SK-N-SH treated with all-trans-retinoic acid at 6 μM for 48 hours (cell line): ENCODE measurements around the gene NDRG4.

Experiments used
- ARNTL ChIP-seq: fragments of 450-650 bp; formaldehyde crosslinking; IDR thresholded peaks from 2 replicates; pipeline ENCODE4 v1.5.0; 2020; ENCODE audit warnings: low read depth, mild to moderate bottlenecking, moderate library complexity, borderline replicate concordance
- BACH2 ChIP-seq: fragments of 250-450 bp; sonication (Bioruptor Pico); IDR thresholded peaks from 2 replicates; pipeline ENCODE4 v1.9.0; 2021; ENCODE audit warnings: mild to moderate bottlenecking, borderline replicate concordance
- RARB ChIP-seq: fragments of 250-450 bp; sonication (Bioruptor Pico); IDR thresholded peaks from 2 replicates; pipeline ENCODE4 v1.8.0; 2021; ENCODE audit warnings: mild to moderate bottlenecking, moderate library complexity
- TCF4 ChIP-seq: fragments of 250-450 bp; sonication (Bioruptor Pico); IDR thresholded peaks from 2 replicates; pipeline ENCODE4 v1.8.0; 2021; ENCODE audit warnings: mild to moderate bottlenecking, moderate library complexity, borderline replicate concordance
- TOX ChIP-seq: fragments of 250-450 bp; sonication (Bioruptor Pico); IDR thresholded peaks from 2 replicates; pipeline ENCODE4 v1.8.0; 2021; ENCODE audit warnings: mild to moderate bottlenecking, moderate library complexity, borderline replicate concordance
- ZFP3 ChIP-seq: fragments of 250-450 bp; sonication (Bioruptor Pico); IDR thresholded peaks from 2 replicates; pipeline ENCODE4 v1.5.0; 2020; ENCODE audit warnings: mild to moderate bottlenecking, moderate library complexity
- ZNF565 ChIP-seq: fragments of 450-650 bp; formaldehyde crosslinking; conservative IDR thresholded peaks from 2 replicates; pipeline ENCODE4 v1.5.0; 2020; ENCODE audit warnings: low read depth, mild to moderate bottlenecking, moderate library complexity
- TF ChIP-seq, protein P1 (sequence below): fragments of 250-450 bp; sonication (Bioruptor Pico); IDR thresholded peaks from 2 replicates; pipeline ENCODE4 v1.8.0; 2020; ENCODE audit warnings: mild to moderate bottlenecking, moderate library complexity, borderline replicate concordance
- TF ChIP-seq, protein P2 (sequence below): fragments of 250-450 bp; sonication (Bioruptor Pico); IDR thresholded peaks from 2 replicates; pipeline ENCODE4 v1.5.1; 2021; ENCODE audit warnings: mild to moderate bottlenecking, moderate library complexity

DNA sequence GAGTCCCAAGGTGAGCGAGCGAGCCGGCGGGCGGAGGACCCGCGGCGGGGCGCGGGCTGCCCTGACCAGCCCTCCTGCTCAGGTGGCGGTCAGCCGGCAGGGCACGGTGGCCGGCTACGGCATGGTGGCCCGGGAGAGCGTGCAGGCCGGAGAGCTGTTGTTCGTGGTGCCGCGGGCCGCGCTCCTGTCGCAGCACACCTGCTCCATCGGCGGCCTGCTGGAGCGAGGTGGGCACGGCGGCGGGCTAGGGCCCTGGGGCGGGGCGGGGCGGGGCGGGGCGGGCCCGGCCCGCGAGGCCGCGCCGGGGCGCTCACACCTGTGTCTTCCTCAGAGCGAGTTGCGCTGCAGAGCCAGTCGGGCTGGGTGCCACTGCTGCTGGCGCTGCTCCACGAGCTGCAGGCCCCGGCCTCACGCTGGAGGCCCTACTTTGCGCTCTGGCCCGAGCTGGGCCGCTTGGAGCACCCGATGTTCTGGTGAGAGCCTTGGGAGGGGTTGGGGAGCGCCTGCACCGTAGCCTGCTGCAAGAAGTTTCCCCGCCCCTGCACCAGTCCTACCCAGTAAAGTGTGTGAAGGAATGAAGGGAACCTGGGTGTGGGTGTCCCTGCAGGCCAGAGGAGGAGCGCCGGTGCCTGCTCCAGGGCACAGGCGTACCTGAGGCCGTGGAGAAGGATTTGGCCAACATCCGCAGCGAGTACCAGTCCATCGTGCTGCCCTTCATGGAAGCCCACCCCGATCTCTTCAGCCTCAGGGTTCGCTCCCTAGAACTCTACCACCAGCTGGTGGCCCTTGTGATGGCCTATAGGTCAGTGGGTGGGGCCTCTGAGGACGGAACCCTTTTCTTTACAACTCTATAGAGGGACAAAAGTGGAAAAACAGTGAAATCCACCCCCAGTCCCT lies 16.2 kb downstream of the NDRG4 start:
- TF ChIP-seq BACH2 (CRISPR knock-in tag) (no peak), TOX (CRISPR knock-in tag) (no peak), ZNF565 (CRISPR knock-in tag) (no peak), ZFP3 (CRISPR knock-in tag) (no peak), ARNTL (CRISPR knock-in tag) (no peak), RARB (CRISPR knock-in tag) (no peak), TCF4 (no peak)
- TF ChIP-seq, protein P1, sequence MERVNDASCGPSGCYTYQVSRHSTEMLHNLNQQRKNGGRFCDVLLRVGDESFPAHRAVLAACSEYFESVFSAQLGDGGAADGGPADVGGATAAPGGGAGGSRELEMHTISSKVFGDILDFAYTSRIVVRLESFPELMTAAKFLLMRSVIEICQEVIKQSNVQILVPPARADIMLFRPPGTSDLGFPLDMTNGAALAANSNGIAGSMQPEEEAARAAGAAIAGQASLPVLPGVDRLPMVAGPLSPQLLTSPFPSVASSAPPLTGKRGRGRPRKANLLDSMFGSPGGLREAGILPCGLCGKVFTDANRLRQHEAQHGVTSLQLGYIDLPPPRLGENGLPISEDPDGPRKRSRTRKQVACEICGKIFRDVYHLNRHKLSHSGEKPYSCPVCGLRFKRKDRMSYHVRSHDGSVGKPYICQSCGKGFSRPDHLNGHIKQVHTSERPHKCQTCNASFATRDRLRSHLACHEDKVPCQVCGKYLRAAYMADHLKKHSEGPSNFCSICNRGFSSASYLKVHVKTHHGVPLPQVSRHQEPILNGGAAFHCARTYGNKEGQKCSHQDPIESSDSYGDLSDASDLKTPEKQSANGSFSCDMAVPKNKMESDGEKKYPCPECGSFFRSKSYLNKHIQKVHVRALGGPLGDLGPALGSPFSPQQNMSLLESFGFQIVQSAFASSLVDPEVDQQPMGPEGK (CRISPR knock-in tag) = no peak
- TF ChIP-seq, protein P2, sequence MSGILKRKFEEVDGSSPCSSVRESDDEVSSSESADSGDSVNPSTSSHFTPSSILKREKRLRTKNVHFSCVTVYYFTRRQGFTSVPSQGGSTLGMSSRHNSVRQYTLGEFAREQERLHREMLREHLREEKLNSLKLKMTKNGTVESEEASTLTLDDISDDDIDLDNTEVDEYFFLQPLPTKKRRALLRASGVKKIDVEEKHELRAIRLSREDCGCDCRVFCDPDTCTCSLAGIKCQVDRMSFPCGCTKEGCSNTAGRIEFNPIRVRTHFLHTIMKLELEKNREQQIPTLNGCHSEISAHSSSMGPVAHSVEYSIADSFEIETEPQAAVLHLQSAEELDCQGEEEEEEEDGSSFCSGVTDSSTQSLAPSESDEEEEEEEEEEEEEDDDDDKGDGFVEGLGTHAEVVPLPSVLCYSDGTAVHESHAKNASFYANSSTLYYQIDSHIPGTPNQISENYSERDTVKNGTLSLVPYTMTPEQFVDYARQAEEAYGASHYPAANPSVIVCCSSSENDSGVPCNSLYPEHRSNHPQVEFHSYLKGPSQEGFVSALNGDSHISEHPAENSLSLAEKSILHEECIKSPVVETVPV (CRISPR knock-in tag) = no peak
